Loucy (cell line): ENCODE data around the gene RFX3.

Experiments
- H2AFZ ChIP-seq: fragments of 200-600 bp; sonication (generic); 2 replicates; pipeline ENCODE4 v1.6.0; 2016; ENCODE audit warnings: antibody characterized with exemption, mild to moderate bottlenecking, low read length, moderate library complexity
- H3F3A ChIP-seq: fragments of 200-600 bp; 2 replicates; pipeline ENCODE4 v1.6.0; 2016; ENCODE audit warnings: antibody characterized with exemption, low read depth, mild to moderate bottlenecking
- H3K27me3 ChIP-seq: fragments of 200-600 bp; sonication (generic); 2 replicates; pipeline ENCODE4 v1.6.1; 2014; ENCODE audit warnings: low read length, mild to moderate bottlenecking; ENCODE audit not compliant: insufficient read depth, poor library complexity, severe bottlenecking
- H3K36me3 ChIP-seq: fragments of 200-600 bp; sonication (generic); 2 replicates; pipeline ENCODE4 v1.6.1; 2016; ENCODE audit warnings: low read length; ENCODE audit not compliant: insufficient read depth
- H3K4me1 ChIP-seq: fragments of 200-600 bp; sonication (generic); 2 replicates; pipeline ENCODE4 v1.5.1; 2014; ENCODE audit warnings: low read length, mild to moderate bottlenecking; ENCODE audit not compliant: insufficient read depth, poor library complexity, severe bottlenecking
- H3K4me2 ChIP-seq: fragments of 200-600 bp; sonication (generic); 2 replicates; pipeline ENCODE4 v1.6.0; 2014; ENCODE audit warnings: antibody characterized with exemption, low read length, low read depth, mild to moderate bottlenecking; ENCODE audit not compliant: poor library complexity, severe bottlenecking
- H3K4me3 ChIP-seq: fragments of 200-600 bp; sonication (generic); 2 replicates; pipeline ENCODE4 v1.5.1; 2014; ENCODE audit warnings: low read length, mild to moderate bottlenecking, mixed read lengths; ENCODE audit not compliant: poor library complexity, severe bottlenecking
- H3K79me2 ChIP-seq: fragments of 200-600 bp; sonication (generic); 2 replicates; pipeline ENCODE4 v1.6.1; 2014; ENCODE audit warnings: low read length; ENCODE audit not compliant: insufficient read depth
- H3K9ac ChIP-seq: fragments of 200-600 bp; sonication (generic); 2 replicates; pipeline ENCODE4 v1.6.0; 2014; ENCODE audit warnings: mild to moderate bottlenecking, low read depth, low read length, moderate library complexity; ENCODE audit not compliant: poor library complexity, severe bottlenecking
- H3K9me2 ChIP-seq: fragments of 200-600 bp; sonication (generic); replicated peaks from 2 replicates; pipeline ENCODE4 v1.6.1; 2016; ENCODE audit warnings: low read depth, low read length, mixed read lengths
- H3K9me3 ChIP-seq: fragments of 200-600 bp; sonication (generic); 2 replicates; pipeline ENCODE4 v1.6.1; 2014; ENCODE audit warnings: mild to moderate bottlenecking, antibody characterized with exemption, low read length, low read depth; ENCODE audit not compliant: insufficient read depth
- H4K20me1 ChIP-seq: fragments of 200-600 bp; sonication (generic); 2 replicates; pipeline ENCODE4 v1.6.0; 2014; ENCODE audit warnings: antibody characterized with exemption, low read length, mild to moderate bottlenecking; ENCODE audit not compliant: insufficient read depth, poor library complexity, severe bottlenecking
- CTCF ChIP-seq: fragments of 200-600 bp; sonication (generic); conservative IDR thresholded peaks from 2 replicates; pipeline ENCODE4 v1.5.1; 2014; ENCODE audit warnings: mild to moderate bottlenecking, antibody characterized with exemption, low read length
- EZH2phosphoT487 ChIP-seq: fragments of 200-600 bp; IDR thresholded peaks from 2 replicates; pipeline ENCODE4 v1.6.1; 2018; ENCODE audit warnings: antibody characterized with exemption, mild to moderate bottlenecking, moderate library complexity, borderline replicate concordance

The RFX3 gene

GRCh38 chr9:3282365-3282764, 243.4 kb downstream of the RFX3 start:
- H3K4me2 ChIP-seq, result no peak overlapping the region

GRCh38 chr9:3281399-3281798, 244.4 kb downstream of the RFX3 start:
- Histone ChIP-seq H2AFZ (no peak overlapping the region), H3K79me2 (no peaks in the 10 kb centered on the region), H4K20me1 (no peaks in the 10 kb centered on the region), H3F3A (peaks cover 11% of the 10 kb centered on the region; the same call in 1 of the 2 replicates), H3K36me3 (no peaks in the 10 kb centered on the region), H3K4me2 (no peak overlapping the region), H3K9ac (no peak overlapping the region), H3K27me3 (no peaks in the 10 kb centered on the region), H3K4me1 (peaks cover 42% of the 10 kb centered on the region), H3K9me2 (no peaks in the 10 kb centered on the region), H3K4me3 (no peak overlapping the region), H3K9me3 (no peaks in the 10 kb centered on the region)
- TF ChIP-seq CTCF (no peak), EZH2phosphoT487 (no peak)

More at GRCh38 chr9:3282365-3282764, 243.4 kb downstream of the RFX3 start:
- H3K79me2 ChIP-seq, result no peaks in the 10 kb centered on the region
- peaks cover 39% of the 10 kb centered on the region for H3K4me1 ChIP-seq
- H3K27me3 ChIP-seq, result no peaks in the 10 kb centered on the region
- no peaks in the 10 kb centered on the region for H3K9me2 ChIP-seq
- no peak overlapping the region for H2AFZ ChIP-seq
- H3K9me3 ChIP-seq, result 0 out of 2 replicates have a peak, but pooled peaks cover 3% of the 10 kb centered on the region
- peaks cover 11% of the 10 kb centered on the region; the same call in 1 of the 2 replicates for H3F3A ChIP-seq
- no peaks in the 10 kb centered on the region for H4K20me1 ChIP-seq
- peaks cover 8% of the 10 kb centered on the region for H3K36me3 ChIP-seq
- TF ChIP-seq CTCF (no peak), EZH2phosphoT487 (no peak)
- no peak overlapping the region for H3K4me3 ChIP-seq
- H3K9ac ChIP-seq, result no peak overlapping the region

GRCh38 chr9:3277200-3277599, 248.6 kb downstream of the RFX3 start:
- Histone ChIP-seq H3K9me2 (no peaks in the 10 kb centered on the region), H3K4me2 (peak overlapping the region; percentile 55), H3K9ac (peak overlapping the region; percentile 36), H3K4me3 (peak overlapping the region; percentile 43), H3K27me3 (no peaks in the 10 kb centered on the region), H4K20me1 (no peaks in the 10 kb centered on the region), H2AFZ (no peak overlapping the region), H3K9me3 (no peaks in the 10 kb centered on the region), H3K79me2 (no peaks in the 10 kb centered on the region), H3K36me3 (peaks cover 6% of the 10 kb centered on the region), H3F3A (no peaks in the 10 kb centered on the region), H3K4me1 (peaks cover 30% of the 10 kb centered on the region)
- no peak for TF ChIP-seq EZH2phosphoT487
- TF ChIP-seq CTCF, result no peak
